SIG-M5 (cell line): Measurements from ENCODE around the gene GABRR1.
"Not testable (repeated sequence)": the region's sequence is repeated elsewhere in the genome, so short reads cannot be mapped to it uniquely, and the experiment has no call there.

Source experiments
- DNase-seq: peaks from one replicate; lab custom pipeline; 2025; lab: John Stamatoyannopoulos, UW

The GABRR1 gene

DNA sequence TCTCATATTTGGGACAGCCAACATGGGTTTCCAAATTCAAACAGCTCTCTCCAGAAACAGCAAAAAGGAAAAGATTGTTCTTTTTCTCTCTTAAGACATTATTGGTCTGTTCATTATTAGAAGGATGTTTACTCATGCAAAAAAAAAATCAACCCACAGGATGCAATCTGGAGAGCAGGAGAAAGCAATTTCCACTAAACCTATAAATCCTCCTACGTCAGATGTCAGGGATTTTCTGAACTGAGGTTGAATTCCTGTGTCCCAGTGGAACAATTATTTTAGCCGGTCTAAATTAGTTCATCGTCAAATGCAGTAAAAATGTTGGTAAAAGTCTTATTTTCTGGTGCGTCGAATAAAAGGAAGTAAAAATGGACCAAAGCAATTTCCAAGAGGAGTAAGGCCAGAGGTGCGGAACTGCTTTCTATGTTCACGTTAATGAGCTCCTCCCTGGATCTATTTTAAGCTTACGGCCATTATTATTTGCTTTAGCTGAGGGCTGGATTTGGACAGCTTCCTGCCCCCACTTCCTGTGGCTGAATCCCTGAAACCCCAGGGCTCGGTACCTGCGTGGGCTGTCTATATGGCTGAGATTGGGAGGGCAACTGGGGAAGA is at the start of gene GABRR1:
GABRR1 (minus strand) TSS at position 60 of the 612 bp plus-strand sequence; CDS start at position 24, 36 bp downstream.
- DNase-seq: no peak

DNA sequence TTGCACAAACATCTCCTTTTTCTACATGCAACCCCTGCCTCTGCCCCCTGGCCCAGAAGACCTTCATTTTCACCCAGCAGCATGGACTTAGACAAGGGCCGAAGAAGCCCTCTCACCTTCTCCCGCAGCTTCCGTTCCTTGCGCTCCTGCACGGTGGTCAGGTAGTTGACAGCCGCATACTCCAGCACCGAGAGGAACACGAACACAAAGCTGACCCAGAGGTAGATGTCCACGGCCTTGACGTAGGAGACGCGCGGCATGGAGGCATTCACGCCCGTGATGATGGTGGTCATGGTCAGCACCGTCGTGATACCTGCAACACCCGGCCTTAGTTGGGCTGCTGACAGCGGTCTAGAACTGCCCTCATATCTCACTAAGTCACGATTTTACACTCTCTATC is 47.1 kb upstream of the GABRR1 start:
- DNase-seq: no peak

DNA sequence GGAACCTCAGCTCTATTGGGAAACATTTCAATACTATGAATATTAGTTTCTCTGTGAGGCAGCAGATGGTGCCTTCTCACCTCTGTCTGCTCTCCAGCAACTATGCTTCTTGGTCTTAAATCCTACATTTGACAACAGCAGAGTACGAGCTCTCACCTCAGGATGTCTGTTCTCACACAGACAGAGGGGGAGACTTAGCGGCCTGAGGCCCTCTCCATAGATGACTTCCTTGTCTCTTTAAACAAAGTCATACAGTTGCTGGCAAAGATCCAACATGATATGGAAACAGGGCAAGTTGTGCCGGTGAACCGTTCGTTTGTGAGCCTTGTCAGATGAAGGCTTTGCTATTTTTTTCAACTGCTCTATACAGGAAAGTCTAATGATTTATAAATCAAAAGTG is 43.7 kb upstream of the GABRR1 start:
- no peak for DNase-seq

DNA sequence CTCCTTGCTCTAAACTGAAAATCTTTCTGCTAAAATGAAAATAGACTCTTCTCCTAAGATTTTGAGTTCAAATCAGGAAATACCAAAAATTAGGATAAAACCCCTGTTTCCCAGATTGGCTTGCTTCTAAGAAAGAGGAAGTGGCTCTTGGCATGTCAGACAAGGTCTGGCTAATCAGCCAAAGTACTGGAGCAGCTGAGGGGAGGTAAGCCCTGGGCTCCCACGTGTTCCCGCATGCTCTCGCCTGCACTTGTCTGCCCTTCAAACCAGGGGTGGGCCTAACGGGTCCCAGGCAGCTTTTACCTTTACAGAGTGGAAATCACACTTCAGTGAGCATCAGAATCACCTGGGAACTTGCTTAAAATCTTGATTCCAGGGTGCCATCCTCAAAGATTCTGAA is 43.2 kb upstream of the GABRR1 start:
- DNase-seq: no peak

DNA sequence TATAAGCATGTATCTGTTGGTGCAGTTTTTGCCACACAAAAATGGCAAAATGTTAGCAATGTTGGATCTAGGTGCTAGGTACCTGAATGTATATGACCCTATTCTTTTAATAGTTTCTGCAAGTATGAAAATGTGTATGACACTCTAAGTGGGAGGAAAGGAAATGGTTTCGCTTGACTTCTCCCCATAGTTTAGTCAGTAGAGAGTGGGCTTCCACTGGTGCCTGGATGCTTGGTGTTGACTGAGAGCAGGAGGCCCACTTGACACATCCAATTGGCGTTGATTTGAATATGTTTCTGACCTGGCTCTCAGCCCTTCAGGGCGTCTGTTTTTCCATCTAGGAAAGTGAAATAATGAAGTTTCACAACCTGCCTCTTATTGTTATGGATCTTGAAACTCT is 41.8 kb upstream of the GABRR1 start:
- DNase-seq: no peak

DNA sequence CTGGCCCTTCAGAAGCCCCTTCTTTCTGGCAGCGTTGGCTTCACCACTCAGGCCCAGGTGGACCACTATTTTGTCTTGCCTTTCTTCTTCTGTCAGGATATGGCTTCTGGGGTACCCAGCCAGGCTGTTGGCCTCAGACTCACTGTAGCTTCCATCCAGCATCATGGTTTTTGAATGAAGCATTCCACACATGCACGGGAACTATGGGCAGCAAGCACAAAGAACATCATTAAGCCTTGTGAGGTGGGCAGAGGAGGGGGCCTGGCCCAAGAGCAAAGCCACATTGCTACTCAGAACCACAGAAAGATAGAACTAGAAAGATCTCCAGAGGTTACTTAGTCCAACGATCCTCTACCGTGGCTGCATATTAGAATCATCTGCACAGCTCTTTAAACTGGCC is 40.6 kb upstream of the GABRR1 start:
- DNase-seq: no peak

DNA sequence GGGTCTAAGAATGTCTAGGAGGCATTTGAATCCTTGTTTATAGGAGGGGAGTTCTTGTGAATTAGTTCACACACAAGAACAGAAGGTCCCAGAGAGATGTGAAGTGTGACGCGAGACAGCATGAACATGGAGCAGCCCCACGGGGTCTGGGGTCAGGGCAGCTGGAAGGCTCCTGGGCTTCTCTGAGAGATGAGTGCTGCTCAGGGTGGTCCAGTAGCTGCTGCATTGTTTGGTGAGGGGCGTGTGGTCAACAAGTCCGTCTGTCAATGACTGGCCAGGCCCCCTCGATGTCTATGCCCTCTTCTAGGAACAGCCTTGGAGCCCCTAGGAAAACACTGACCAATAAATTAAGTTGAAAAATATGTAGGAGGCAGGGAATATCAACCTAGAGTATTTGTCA is 40.2 kb upstream of the GABRR1 start:
- DNase-seq: no peak

DNA sequence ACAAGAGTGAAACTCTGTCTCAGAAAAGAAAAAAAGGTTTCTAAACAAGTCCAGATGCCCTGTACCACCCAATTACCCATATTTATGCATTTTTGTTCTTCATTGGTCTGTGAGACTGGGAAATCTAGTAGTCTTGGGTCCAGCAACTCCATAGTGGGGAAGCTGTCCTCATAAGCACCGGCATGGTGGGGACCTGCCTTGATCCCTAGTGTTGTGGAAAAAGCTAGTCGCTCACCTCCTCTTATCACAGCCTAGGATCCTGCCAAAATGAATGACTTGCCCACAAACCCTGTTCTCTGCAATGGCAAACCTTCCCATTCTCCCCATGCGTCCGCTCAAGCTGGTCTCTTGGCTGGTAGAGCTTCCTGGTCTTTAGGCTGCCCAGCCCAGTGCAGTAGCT is 38.3 kb upstream of the GABRR1 start:
- no peak for DNase-seq

DNA sequence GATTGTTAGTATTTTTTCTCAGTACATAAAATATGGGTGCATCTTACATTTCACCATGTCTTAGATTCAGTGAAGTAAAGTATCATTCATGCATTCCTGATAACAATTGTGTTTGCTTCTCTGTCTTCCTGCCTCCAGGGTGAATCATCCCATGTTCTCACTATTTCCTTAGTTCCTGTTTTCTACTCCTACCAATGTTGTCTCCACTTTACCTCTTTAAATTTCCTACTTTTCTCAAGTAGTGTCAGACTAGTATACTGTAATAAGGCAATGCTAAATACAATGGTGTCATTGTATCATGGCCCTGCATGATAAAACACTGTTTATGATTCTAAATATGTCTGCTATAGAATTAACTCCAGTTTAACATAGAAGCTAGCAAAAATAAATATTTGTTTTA is 37.4 kb upstream of the GABRR1 start:
- DNase-seq: no peak

DNA sequence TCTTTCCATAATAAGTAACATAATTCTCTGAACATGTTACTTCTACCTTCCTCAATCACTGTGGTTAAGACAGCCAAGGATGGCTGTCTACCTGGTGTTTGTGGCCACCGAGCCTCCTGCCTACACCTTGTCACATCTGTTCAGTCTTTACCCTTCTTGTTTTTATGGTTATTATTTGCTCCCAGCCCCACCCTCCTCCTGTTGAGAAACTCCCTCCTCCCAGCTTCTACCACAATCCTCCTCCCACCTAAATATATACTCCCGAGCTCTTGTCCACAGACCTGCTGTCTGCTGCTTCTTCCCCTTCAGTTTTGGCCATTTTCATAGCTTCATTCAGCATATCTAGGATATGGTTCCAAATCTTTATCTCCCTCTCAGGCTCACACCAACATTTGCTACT is 35.7 kb upstream of the GABRR1 start:
- DNase-seq: no peak

DNA sequence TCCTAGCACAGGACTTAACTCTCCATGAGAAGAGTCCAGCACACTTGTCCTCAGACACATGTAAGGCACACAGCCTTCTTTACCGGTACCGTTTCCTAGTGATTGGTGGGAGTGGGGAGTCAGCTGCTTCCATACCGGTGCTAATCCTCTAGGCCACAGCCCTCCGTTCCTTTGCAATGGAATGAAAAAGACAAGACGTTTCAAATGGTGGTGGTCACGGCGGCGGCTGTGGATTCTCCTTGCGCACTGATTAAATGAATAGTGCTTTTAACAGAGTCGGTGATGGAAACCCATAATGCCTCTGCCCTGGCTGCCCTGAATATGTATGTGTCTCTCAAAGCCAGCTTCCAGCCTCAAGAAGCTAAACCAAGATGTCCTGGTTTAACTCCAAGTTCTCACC is 34.8 kb upstream of the GABRR1 start:
- DNase-seq: no peak

DNA sequence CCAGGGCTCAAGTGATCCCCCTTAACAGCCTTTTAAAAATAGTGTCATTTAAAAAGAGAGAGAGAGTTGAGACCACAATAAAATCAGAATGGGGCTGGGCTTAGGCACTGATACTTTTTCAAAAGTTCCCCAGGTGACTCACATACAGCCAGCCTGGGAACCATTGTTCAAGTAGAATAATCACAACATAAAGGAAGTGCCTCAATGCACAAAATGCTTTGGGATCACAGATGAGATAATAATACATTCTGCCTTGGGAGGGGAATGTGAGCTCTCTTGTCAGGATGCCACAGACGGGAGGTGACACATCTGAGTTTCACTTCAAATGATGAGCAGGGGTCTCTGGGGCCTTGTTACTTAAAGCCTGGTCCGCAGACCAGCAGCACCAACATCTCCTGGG is 34.0 kb upstream of the GABRR1 start:
- no peak for DNase-seq

DNA sequence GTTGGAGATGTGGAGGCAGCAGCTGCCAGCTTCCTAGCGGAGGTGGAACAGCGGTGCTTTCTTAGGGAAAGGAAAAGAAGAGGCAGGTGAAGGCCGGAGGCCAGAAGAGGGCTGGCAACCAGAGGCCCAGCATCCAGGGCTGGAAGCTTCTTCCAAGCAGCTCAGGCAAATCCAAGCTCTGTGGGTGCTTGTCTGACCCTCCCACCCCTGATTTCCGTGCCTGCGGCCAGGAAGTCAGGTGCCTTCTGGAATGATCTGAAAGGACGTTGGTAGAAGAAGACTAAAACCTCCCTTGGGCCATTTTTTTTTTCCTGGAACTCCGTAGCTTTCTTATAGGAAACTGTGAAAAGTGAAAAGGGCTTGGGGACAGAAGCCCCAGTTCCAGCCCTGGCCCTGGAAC is 33.1 kb upstream of the GABRR1 start:
- no peak for DNase-seq

DNA sequence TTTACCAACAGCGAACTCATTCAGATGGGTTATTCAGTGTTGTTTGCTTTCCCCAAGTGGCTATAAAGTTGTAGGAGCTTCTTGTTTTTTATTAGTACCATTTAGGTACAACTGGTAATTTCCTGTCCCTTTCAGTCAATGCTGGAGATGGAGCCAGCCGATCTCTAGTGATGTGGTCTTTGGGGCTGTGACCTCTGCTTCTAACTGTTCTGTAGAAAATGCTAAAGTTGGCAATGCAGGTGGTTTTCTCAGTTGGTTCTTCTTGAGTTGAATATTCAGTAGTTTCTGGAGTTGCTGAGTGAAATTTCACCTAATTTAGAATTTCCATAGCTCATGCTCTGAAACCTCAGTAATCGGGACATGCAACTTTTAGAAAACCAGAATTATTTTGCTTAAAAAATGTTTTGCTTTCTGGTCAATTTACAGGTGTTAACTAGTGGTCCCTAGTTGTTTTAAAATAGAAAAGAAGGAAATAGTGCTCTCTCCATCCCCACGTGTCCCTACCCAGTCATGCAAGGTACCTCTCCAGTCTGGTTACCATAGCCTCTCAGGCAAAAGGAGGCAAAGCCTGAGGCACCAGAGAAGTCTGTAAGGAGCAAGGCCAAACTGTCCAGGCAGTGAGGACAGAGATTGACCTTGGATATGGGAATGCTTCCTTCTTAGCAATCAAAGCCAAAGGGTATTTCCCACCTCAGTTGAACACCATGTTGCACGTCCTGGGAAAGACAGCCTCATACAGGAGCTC is 27.3 kb upstream of the GABRR1 start:
- no peak for DNase-seq

DNA sequence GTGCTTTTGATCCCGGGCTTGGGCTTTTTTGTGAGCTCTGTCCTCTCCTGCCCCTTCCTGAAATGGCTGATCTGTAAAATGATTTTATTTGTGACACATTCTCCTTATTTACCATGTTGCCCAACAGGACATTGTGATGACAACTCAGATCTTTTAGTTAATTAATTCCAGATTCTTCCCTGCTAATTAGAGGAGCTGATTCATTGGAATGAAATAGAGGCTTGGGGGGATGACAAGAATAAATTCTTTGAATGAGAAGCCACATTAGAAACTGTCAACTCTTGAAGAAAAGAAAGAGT is 26.1 kb upstream of the GABRR1 start:
- no peak for DNase-seq

DNA sequence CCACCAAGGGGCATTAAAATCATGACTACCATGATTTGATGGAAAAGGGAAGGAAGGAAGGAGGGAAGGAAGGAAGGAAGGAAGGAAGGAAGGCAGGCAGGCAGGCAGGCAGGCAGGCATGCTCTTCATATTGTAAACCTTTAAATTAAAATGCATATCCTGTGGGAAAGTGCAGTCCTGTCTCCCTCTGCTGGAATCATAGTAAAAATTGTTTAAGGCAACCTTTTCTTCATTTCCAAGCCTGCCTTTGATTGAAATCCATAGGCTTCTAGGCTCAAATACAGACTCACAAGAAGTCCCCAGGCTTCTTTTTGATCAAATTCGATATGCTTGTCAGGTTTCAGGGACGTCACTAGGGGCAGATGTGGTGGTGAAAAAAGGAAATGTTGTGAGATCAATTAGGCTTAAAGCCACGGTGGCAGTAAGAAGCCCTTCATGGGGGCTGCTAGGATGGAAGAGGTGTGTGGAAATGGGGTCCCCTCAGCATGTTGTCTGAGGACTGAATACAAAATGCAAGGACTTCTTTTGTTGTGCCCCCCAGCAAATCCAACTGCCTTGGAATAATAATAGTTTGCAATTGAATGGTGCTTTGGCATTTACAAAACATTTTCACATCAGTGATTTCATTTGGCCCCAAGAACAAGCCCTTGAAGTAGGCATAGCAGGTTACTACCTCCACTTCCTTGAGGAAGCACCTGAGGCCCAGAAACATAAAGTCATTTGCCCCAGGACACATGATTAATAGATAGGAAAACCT is 25.6 kb upstream of the GABRR1 start:
- DNase-seq: no peak

DNA sequence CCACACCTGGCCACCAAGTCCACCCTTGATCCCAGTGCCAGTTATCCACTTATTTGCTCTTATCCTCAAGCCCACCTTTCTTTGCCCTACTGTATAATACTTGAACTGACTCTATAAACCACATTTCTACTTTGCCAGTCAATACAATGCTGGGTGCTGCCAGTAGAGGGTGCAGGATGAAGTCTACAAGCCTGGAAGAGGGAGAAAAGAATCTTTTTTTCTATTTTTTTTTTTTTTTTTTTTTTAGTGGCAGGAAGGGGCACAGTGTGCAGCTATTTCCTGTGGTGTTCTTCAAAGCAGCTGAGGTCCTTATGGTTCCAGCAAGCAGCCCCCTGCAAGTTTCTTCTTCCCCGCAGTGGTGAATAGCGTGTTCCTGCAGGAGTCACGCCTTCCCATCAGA is 22.2 kb upstream of the GABRR1 start:
- no peak for DNase-seq

DNA sequence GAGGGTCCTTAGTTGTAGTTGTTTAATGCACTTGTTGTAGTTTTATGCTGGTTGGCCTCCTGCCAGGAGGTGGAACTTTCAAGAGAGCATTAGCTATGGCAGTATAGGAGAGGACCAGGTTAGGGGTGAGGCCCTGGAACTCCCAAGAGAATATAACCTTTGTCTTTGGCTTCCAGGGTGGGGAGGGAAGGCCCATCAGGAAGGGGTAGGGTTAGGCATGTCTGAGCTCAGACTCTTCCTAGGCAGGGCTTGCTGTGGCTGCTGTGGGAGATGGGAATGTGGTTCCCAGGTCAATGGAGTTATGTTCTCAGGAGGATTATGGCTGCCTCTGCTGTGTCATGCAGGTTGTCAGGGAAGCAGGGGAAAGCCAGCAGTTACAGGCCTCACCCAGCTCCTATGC is 20.0 kb upstream of the GABRR1 start:
- DNase-seq: no peak

DNA sequence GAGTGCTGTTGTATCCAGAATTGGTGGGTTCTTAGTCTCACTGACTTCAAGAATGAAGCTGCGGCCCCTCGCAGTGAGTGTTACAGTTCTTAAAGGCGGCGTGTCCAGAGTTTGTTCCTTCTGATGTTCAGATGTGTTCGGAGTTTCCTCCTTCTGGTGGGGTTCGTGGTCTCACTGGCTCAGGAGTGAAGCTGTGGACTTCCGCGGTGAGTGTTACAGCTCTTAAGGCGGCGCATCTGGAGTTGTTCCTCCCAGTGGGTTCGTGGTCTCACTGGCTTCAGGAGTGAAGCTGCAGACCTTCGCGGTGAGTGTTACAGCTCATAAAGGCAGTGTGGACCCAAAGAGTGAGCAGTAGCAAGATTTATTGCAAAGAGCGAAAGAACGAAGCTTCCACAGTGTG is 16.4 kb upstream of the GABRR1 start:
- DNase-seq: not testable (repeated sequence)

DNA sequence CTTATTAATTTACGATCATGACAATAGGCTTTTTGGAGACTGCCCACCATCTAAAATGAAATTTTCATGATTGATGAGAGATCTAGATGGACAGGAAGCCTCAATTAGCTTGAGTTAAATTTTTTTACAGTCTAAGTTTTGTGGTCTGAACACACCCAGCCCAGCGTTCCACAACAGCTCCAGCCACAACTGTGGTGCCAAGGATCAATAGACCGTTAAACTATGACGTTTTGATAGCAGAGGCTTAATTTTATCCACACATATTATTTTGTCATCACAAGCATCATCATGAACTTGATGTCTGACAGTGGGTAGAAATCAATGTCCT is 5.5 kb upstream of the GABRR1 start:
- no peak for DNase-seq

DNA sequence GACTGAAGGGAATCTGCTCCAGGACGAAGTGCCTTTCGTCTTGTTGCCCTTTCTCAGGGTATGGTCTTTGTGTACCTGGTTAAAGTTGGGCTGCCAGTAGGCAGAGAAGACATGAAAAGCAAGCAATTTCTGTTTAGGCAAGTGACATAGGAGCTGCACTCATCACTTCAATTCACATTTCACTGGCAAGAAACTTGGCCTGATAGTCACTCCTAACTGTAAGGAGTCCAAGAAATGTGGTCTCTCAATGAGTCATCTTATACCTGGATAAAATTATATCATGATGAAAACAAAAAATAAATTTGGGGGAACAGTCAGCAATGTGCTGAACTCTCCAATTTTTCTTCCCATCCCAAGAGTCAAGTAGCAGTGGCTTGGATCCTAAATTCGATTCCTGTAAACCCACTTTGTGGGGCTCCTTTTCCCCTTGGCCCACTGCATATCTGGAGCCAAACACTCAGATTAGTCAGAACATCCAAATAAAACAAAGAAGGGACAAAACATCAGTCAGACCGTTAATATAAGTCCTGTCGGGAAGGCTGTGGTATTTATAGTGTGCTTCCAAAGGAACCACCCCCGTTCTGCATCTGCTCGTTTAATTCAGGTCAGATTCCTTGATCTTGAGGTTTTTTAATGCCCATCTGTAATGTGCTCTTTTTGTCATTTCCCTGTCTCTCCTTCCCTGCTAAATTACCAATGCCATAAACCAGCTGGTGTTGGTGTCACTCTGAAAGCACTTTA is 5.0 kb upstream of the GABRR1 start:
- DNase-seq: no peak

DNA sequence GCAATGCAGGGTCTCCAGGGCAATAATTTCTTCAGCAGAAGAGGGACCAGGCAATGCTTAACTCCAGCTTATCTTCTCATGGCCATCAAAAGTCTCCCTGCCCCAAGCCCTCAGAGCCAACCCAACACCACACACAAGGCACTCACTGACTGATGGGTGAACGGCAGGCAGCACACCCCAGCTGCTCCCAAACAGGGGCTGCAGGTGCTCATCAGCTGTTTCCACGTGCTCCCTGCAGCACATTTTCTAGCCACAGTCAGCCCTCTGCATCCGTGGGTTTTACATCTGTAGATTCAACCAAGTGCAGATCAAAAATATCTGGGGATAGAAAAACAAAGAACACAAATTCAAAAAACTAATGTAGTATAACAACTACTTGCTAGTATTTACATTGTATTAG is 4.0 kb upstream of the GABRR1 start:
- DNase-seq: no peak

DNA sequence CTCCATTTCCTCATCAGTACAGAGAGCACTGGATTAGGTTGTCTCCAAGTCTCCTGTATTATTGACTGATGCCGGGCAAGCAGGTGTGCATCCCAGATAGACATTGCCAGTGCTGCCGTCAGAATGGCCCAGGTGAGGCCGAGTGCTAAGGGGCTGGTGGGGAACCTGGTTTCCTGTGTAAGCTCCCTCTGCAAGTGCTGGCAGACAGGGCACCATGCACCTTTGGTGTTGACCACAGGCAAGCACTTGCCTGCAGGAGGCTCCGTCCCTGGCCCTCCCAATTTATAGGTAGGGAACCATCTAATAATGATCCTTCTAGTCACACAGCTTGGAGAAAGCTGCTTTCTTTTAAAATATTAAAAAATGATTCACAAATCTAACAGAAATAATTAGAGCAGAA is 747 bp downstream of the GABRR1 start:
- DNase-seq: no peak
